H1 (cell line): ENCODE results near the gene FAM53B. TPM values are rescaled to one million over a fixed set of nuclear protein-coding genes. Genes with fewer than 3 reads are reported as not detected.

Experiments used
- CTCF ChIP-seq, 3 experiments: IDR thresholded peaks; 1 replicate in 2 of 3; 2 replicates in 1 of 3; pipeline versions ENCODE4 v1.5.1 to v1.6.1; 2011; ENCODE audit warnings: low read length in 3 of 3, mild to moderate bottlenecking in 3 of 3, inconsistent platforms in 2 of 3, low read depth in 1 of 3, moderate library complexity in 1 of 3; ENCODE audit not compliant: insufficient read depth in 1 of 3; ENCODE audit errors: control extremely low read depth in 1 of 3
- EGR1 ChIP-seq: IDR thresholded peaks from 2 replicates; pipeline ENCODE4 v1.6.1; 2011; ENCODE audit warnings: low read depth, low read length, borderline replicate concordance
- SIN3A ChIP-seq, 2 experiments: IDR thresholded peaks in 1 of 2; conservative IDR thresholded peaks in 1 of 2; 2 replicates each; pipeline ENCODE4 v1.6.1; 2011 to 2012; ENCODE audit warnings: low read length in 2 of 2, improper control_type of control experiment in 1 of 2, low read depth in 1 of 2, mild to moderate bottlenecking in 1 of 2
- SP2 ChIP-seq: IDR thresholded peaks from 2 replicates; pipeline ENCODE4 v1.6.1; 2012; ENCODE audit warnings: mild to moderate bottlenecking, low read length, inconsistent platforms
- polyA plus RNA-seq, 7 experiments: library from polyadenylated mRNA; depleted of rRNA in 3 of 7; stranded (reverse) in 5 of 7; unstranded in 2 of 7; fragments of >200 nt in 5 of 7; fragments of 200-250 nt in 2 of 7; gene quantifications; 1 replicate in 5 of 7; 2 replicates in 1 of 7; 4 replicates in 1 of 7; pipeline versions ENCODE4 v1.2.1 to v1.2.3, GENCODE V29; 2011 to 2013; ENCODE audit warnings: missing spikeins in 2 of 7, mixed read lengths in 2 of 7
- total RNA-seq: library from RNA; stranded (reverse); fragmentation: NEBNext Ultra II Directional; extraction: Animal tissue kit (Norgen Biotek cat#: 25700); gene quantifications from 2 replicates; pipeline ENCODE4 v1.2.1, GENCODE V29; 2021

Gene FAM53B
- total and polyA plus RNA-seq, 2 of the 8 experiments (the other 6 are each of a cell fraction or from before 2014, with no cell fraction given) = 5.3 to 14.4 TPM

GRCh38 chr10:124645467-124646095, 98.6 kb downstream of the FAM53B start (continued):
- TF ChIP-seq EGR1 = no peak
- no peak for TF ChIP-seq SP2
- no peak for TF ChIP-seq SIN3A (conservative IDR thresholded peaks at IDR 0.05 in 1 of 2, IDR thresholded peaks at IDR 0.05 in 1 of 2; ENCODE audit: low read depth in 1 of 2, low read length in 2 of 2)
- no peak for TF ChIP-seq CTCF (IDR thresholded peaks at IDR 0.05; ENCODE audit: control extremely low read depth in 1 of 3, insufficient read depth in 1 of 3, low read depth in 1 of 3, low read length in 3 of 3)
- TF ChIP-seq, all 59 proteins: peak for 0
